GM12891 (cell line): Measurements from ENCODE around the gene BNC2. TPM values are rescaled to one million over a fixed set of nuclear protein-coding genes. Genes with fewer than 3 reads are reported as not detected.
"Not testable (repeated sequence)": the region's sequence is repeated elsewhere in the genome, so short reads cannot be mapped to it uniquely, and the experiment has no call there.

Experiments used
- DNase-seq: peaks from one replicate; pipeline ENCODE4 v3.0.0; 2011; ENCODE audit warnings: low spot score; ENCODE audit not compliant: insufficient read length
- FAIRE-seq: peaks from 2 replicates; lab custom pipeline; 2011; peaks lifted over from hg19 to GRCh38; lab: Jason Lieb, UNC
- PAX5 ChIP-seq: IDR thresholded peaks from 2 replicates; pipeline ENCODE4 v1.6.1; 2011; ENCODE audit warnings: low read length, moderate library complexity, mild to moderate bottlenecking; ENCODE audit not compliant: insufficient read depth, severe bottlenecking
- POLR2A ChIP-seq: IDR thresholded peaks from 2 replicates; pipeline ENCODE4 v1.6.1; 2011; ENCODE audit warnings: low read depth, low read length, control low read depth
- POLR2AphosphoS5 ChIP-seq: IDR thresholded peaks from 2 replicates; pipeline ENCODE4 v1.6.1; 2011; ENCODE audit warnings: low read depth, low read length, control low read depth
- POU2F2 ChIP-seq: IDR thresholded peaks from 2 replicates; pipeline ENCODE4 v1.6.1; 2011; ENCODE audit warnings: low read depth, mild to moderate bottlenecking, control low read depth, low read length, moderate library complexity
- SPI1 ChIP-seq: IDR thresholded peaks from 2 replicates; pipeline ENCODE4 v1.6.1; 2011; ENCODE audit warnings: low read depth, low read length, control low read depth
- TAF1 ChIP-seq: IDR thresholded peaks from 2 replicates; pipeline ENCODE4 v1.6.1; 2011; ENCODE audit warnings: low read depth, low read length, control low read depth
- polyA plus RNA-seq: library from polyadenylated mRNA; unstranded; fragments of >200 nt; gene quantifications from one replicate; pipeline ENCODE4 v1.2.1, GENCODE V29; 2012; ENCODE audit warnings: low read depth, missing spikeins, inconsistent platforms; ENCODE audit not compliant: missing spikeins

BNC2 gene
- 0.05 TPM for polyA plus RNA-seq

- DNase-seq (peak; percentile 32), FAIRE-seq (no peak)
- no peak for TF ChIP-seq POLR2AphosphoS5
- no peak for TF ChIP-seq POU2F2
- no peak for TF ChIP-seq TAF1
- no peak for TF ChIP-seq SPI1
- no peak for TF ChIP-seq POLR2A
- TF ChIP-seq PAX5 = no peak
Measured at GRCh38 chr9:16870596-16871335, at the start of gene BNC2. Gene BNC2, minus strand, starts transcription at chr9:16870670. Its CDS starts 22 bp downstream, at chr9:16870648.

- FAIRE-seq (no peak), DNase-seq (no peak)
- TF ChIP-seq SPI1 (no peak), POLR2A (no peak), POU2F2 (no peak), POLR2AphosphoS5 (no peak), PAX5 (no peak), TAF1 (no peak)
Measured at GRCh38 chr9:16918920-16919319, 48.5 kb upstream of the BNC2 start.

GRCh38 chr9:16915126-16915831 is 44.8 kb upstream of the BNC2 start:
- TF ChIP-seq POU2F2 = no peak
- TF ChIP-seq POLR2A = no peak
- TF ChIP-seq PAX5 = no peak
- no peak for TF ChIP-seq SPI1
- no peak for TF ChIP-seq TAF1
- no peak for TF ChIP-seq POLR2AphosphoS5
- no peak for DNase-seq
- FAIRE-seq = no peak

GRCh38 chr9:16912197-16912596 is 41.7 kb upstream of the BNC2 start:
- DNase-seq = no peak
- TF ChIP-seq PAX5 (no peak), SPI1 (no peak), POLR2A (no peak), POLR2AphosphoS5 (no peak), TAF1 (no peak), POU2F2 (no peak)
- no peak for FAIRE-seq

GRCh38 chr9:16908206-16908605 is 37.7 kb upstream of the BNC2 start:
- DNase-seq = not testable (repeated sequence)

GRCh38 chr9:16904655-16905054 is 34.2 kb upstream of the BNC2 start:
- no peak for FAIRE-seq
- TF ChIP-seq PAX5 (no peak), SPI1 (no peak), POLR2A (no peak)
- no peak for DNase-seq

More at GRCh38 chr9:16908206-16908605, 37.7 kb upstream of the BNC2 start:
- FAIRE-seq = not testable (repeated sequence)

GRCh38 chr9:16901590-16901989 is 31.1 kb upstream of the BNC2 start:
- DNase-seq (no peak), FAIRE-seq (no peak)

GRCh38 chr9:16899606-16900005 is 29.1 kb upstream of the BNC2 start:
- DNase-seq = no peak
- TF ChIP-seq TAF1 = no peak
- no peak for TF ChIP-seq POLR2AphosphoS5
- TF ChIP-seq POU2F2 = no peak
- TF ChIP-seq POLR2A = no peak
- TF ChIP-seq PAX5 = no peak
- TF ChIP-seq SPI1 = no peak
- no peak for FAIRE-seq

More at GRCh38 chr9:16901590-16901989, 31.1 kb upstream of the BNC2 start:
- TF ChIP-seq POLR2AphosphoS5 (no peak), TAF1 (no peak), POU2F2 (no peak), SPI1 (no peak), POLR2A (no peak), PAX5 (no peak)

GRCh38 chr9:16898464-16898863 is 28.0 kb upstream of the BNC2 start:
- DNase-seq (no peak), FAIRE-seq (no peak)
- TF ChIP-seq POLR2A (no peak), PAX5 (no peak), TAF1 (no peak), POU2F2 (no peak), SPI1 (no peak)

GRCh38 chr9:16888594-16888993 is 18.1 kb upstream of the BNC2 start:
- no peak for FAIRE-seq
- DNase-seq = no peak
- TF ChIP-seq TAF1 (no peak), POU2F2 (no peak), PAX5 (no peak), POLR2AphosphoS5 (no peak), SPI1 (no peak), POLR2A (no peak)
